SK-N-SH treated with all-trans-retinoic acid at 6 μM for 48 hours (cell line): ENCODE measurements around the gene ACP4.

Experiments used
- ESRRG ChIP-seq: fragments of 250-450 bp; sonication (Bioruptor Pico); IDR thresholded peaks from 2 replicates; pipeline ENCODE4 v1.6.1; 2021; ENCODE audit warnings: mild to moderate bottlenecking
- OSR1 ChIP-seq: fragments of 250-450 bp; sonication (Bioruptor Pico); IDR thresholded peaks from 2 replicates; pipeline ENCODE4 v1.8.0; 2022; ENCODE audit warnings: moderate library complexity, mild to moderate bottlenecking, inconsistent platforms
- TOX ChIP-seq: fragments of 250-450 bp; sonication (Bioruptor Pico); IDR thresholded peaks from 2 replicates; pipeline ENCODE4 v1.8.0; 2021; ENCODE audit warnings: mild to moderate bottlenecking, moderate library complexity, borderline replicate concordance
- ZC3H10 ChIP-seq: fragments of 250-450 bp; sonication (Bioruptor Pico); IDR thresholded peaks from 2 replicates; pipeline ENCODE4 v1.5.1; 2021; ENCODE audit warnings: mild to moderate bottlenecking, moderate library complexity
- ZFP3 ChIP-seq: fragments of 250-450 bp; sonication (Bioruptor Pico); IDR thresholded peaks from 2 replicates; pipeline ENCODE4 v1.5.0; 2020; ENCODE audit warnings: mild to moderate bottlenecking, moderate library complexity
- ZNF70 ChIP-seq: fragments of 450-650 bp; formaldehyde crosslinking; IDR thresholded peaks from 2 replicates; pipeline ENCODE4 v1.5.0; 2020; ENCODE audit warnings: mild to moderate bottlenecking, moderate library complexity
- TF ChIP-seq, protein P1 (sequence below): fragments of 250-450 bp; sonication (Bioruptor Pico); IDR thresholded peaks from 2 replicates; pipeline ENCODE4 v1.8.0; 2021; ENCODE audit warnings: low read depth, mild to moderate bottlenecking, moderate library complexity, borderline replicate concordance
- TF ChIP-seq, protein P2 (sequence below): fragments of 250-450 bp; sonication (Bioruptor Pico); IDR thresholded peaks from 2 replicates; pipeline ENCODE4 v1.5.1; 2020; ENCODE audit warnings: low read depth, mild to moderate bottlenecking, moderate library complexity
- TF ChIP-seq, protein P3 (sequence below): fragments of 250-450 bp; sonication (Bioruptor Pico); IDR thresholded peaks from 2 replicates; pipeline ENCODE4 v1.8.0; 2020; ENCODE audit warnings: mild to moderate bottlenecking, moderate library complexity, borderline replicate concordance

DNA sequence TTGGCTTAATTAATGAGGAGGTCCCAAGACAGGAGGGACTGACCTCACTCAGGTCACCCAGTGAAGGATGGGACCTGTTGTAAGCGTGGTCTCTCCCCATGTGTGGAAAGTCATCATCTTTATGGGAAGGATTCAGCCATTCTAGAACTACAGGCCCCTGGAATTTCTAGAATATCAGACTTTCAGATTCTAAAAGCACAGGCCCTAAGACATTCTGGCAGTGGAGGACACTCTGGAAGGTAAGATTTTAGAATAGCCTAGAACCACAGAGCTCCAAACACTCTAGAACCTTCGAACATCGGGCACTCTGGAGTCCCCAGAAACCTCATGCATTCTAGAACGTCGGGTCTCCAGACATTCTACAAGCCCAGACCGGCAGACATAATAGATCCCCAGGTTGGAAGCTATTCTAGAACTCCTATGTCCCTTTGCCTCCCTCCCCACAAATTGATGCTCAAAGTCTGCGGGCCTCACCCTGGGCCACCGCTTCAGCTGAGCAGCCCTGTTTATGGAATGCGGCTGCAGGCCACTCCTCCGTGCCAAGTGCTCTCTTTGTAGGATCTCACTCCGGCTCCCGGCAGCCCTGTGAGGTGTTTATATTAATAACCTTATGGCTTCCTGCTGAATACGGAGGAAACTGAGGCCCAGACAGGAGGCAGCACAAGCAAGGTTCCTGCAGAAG is 45.0 kb downstream of the ACP4 start:
- TF ChIP-seq ZFP3 (CRISPR knock-in tag) (no peak), TOX (CRISPR knock-in tag) (no peak), ZC3H10 (CRISPR knock-in tag) (no peak), ESRRG (no peak), OSR1 (no peak), ZNF70 (CRISPR knock-in tag) (no peak)
- TF ChIP-seq, protein P1, sequence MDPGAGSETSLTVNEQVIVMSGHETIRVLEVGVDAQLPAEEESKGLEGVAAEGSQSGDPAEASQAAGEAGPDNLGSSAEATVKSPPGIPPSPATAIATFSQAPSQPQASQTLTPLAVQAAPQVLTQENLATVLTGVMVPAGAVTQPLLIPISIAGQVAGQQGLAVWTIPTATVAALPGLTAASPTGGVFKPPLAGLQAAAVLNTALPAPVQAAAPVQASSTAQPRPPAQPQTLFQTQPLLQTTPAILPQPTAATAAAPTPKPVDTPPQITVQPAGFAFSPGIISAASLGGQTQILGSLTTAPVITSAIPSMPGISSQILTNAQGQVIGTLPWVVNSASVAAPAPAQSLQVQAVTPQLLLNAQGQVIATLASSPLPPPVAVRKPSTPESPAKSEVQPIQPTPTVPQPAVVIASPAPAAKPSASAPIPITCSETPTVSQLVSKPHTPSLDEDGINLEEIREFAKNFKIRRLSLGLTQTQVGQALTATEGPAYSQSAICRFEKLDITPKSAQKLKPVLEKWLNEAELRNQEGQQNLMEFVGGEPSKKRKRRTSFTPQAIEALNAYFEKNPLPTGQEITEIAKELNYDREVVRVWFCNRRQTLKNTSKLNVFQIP = no peak
- TF ChIP-seq, protein P2, sequence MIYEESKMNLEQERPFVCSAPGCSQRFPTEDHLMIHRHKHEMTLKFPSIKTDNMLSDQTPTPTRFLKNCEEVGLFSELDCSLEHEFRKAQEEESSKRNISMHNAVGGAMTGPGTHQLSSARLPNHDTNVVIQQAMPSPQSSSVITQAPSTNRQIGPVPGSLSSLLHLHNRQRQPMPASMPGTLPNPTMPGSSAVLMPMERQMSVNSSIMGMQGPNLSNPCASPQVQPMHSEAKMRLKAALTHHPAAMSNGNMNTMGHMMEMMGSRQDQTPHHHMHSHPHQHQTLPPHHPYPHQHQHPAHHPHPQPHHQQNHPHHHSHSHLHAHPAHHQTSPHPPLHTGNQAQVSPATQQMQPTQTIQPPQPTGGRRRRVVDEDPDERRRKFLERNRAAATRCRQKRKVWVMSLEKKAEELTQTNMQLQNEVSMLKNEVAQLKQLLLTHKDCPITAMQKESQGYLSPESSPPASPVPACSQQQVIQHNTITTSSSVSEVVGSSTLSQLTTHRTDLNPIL (CRISPR knock-in tag) = no peak
- TF ChIP-seq, protein P3, sequence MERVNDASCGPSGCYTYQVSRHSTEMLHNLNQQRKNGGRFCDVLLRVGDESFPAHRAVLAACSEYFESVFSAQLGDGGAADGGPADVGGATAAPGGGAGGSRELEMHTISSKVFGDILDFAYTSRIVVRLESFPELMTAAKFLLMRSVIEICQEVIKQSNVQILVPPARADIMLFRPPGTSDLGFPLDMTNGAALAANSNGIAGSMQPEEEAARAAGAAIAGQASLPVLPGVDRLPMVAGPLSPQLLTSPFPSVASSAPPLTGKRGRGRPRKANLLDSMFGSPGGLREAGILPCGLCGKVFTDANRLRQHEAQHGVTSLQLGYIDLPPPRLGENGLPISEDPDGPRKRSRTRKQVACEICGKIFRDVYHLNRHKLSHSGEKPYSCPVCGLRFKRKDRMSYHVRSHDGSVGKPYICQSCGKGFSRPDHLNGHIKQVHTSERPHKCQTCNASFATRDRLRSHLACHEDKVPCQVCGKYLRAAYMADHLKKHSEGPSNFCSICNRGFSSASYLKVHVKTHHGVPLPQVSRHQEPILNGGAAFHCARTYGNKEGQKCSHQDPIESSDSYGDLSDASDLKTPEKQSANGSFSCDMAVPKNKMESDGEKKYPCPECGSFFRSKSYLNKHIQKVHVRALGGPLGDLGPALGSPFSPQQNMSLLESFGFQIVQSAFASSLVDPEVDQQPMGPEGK (CRISPR knock-in tag) = no peak
